Measurements from ENCODE around the gene LHFPL6. TPM values are rescaled to one million over a fixed set of nuclear protein-coding genes. Genes with fewer than 3 reads are reported as not detected.

The LHFPL6 gene
- total and polyA plus RNA-seq, 2 experiments from 2014 or later, result 7.8 to 9.5 TPM

- H3K27me3 ChIP-seq (ENCODE audit: insufficient read depth), result no peaks in the 10 kb centered on the region
- H3F3A ChIP-seq (replicated peaks; ENCODE audit: low read depth), result no peaks in the 10 kb centered on the region
- Mint-ChIP-seq H3K27ac (no peak overlapping the region), H3K36me3 (ENCODE audit: low read depth) (peaks cover 11% of the 10 kb centered on the region), H3K27me3 (ENCODE audit: insufficient read depth, low read depth, poor library complexity) (no peaks in the 10 kb centered on the region), H3K4me1 (no peaks in the 10 kb centered on the region), H3K4me3 (no peak overlapping the region), H3K9me3 (peaks cover 14% of the 10 kb centered on the region)
- no peak overlapping the region for H2AFZ ChIP-seq
- no peak for TF ChIP-seq NANOG (IDR thresholded peaks at IDR 0.05; ENCODE audit: borderline replicate concordance)
- TF ChIP-seq EZH2 (IDR thresholded peaks at IDR 0.05; ENCODE audit: low read depth, unreplicated experiment), result no peak
- H3K9me2 ChIP-seq (ENCODE audit: insufficient read depth), result peaks cover 14% of the 10 kb centered on the region; the same call in 1 of the 2 replicates
- H3K4me3 ChIP-seq, result no peak overlapping the region
- no peaks in the 10 kb centered on the region for H4K20me1 ChIP-seq (replicated peaks; ENCODE audit: insufficient read depth)
- H3K27ac ChIP-seq (ENCODE audit: low read depth), result no peak overlapping the region
- ATAC-seq, result no peak
- H3K36me3 ChIP-seq (ENCODE audit: insufficient read depth), result peaks cover under 1% of the 10 kb centered on the region; the same call in 1 of the 2 replicates
- no peak for DNase-seq (ENCODE audit: low spot score)
- H3K79me2 ChIP-seq (replicated peaks; ENCODE audit: insufficient read depth), result no peaks in the 10 kb centered on the region
- H3K4me2 ChIP-seq, result no peak overlapping the region
- no peaks in the 10 kb centered on the region for H3K4me1 ChIP-seq (ENCODE audit: insufficient read depth)
Measured at GRCh38 chr13:39444866-39445265, 158.1 kb downstream of the LHFPL6 start.

GRCh38 chr13:39433651-39434050 lies 169.3 kb downstream of the LHFPL6 start:
- Histone ChIP-seq H3K4me3 (no peak overlapping the region), H3F3A (replicated peaks; ENCODE audit: low read depth) (0 out of 2 replicates have a peak, but pooled peaks cover 3% of the 10 kb centered on the region), H3K27ac (ENCODE audit: low read depth) (no peak overlapping the region), H3K4me1 (ENCODE audit: insufficient read depth) (no peaks in the 10 kb centered on the region), H2AFZ (no peak overlapping the region), H3K4me2 (no peak overlapping the region), H3K36me3 (ENCODE audit: insufficient read depth) (peaks cover 16% of the 10 kb centered on the region), H4K20me1 (replicated peaks; ENCODE audit: insufficient read depth) (no peaks in the 10 kb centered on the region), H3K27me3 (ENCODE audit: insufficient read depth) (no peaks in the 10 kb centered on the region), H3K79me2 (replicated peaks; ENCODE audit: insufficient read depth) (no peaks in the 10 kb centered on the region), H3K9me2 (ENCODE audit: insufficient read depth) (0 out of 2 replicates have a peak, but pooled peaks cover 3% of the 10 kb centered on the region)
- Mint-ChIP-seq H3K9me3 (peaks cover 45% of the 10 kb centered on the region), H3K27me3 (ENCODE audit: insufficient read depth, low read depth, poor library complexity) (peaks cover 10% of the 10 kb centered on the region), H3K4me1 (peaks cover 7% of the 10 kb centered on the region), H3K27ac (no peak overlapping the region), H3K4me3 (no peak overlapping the region), H3K36me3 (ENCODE audit: low read depth) (peaks cover 43% of the 10 kb centered on the region)
- no peak for DNase-seq (ENCODE audit: low spot score)
- ATAC-seq, result no peak
- TF ChIP-seq POLR2AphosphoS5 (IDR thresholded peaks at IDR 0.05; ENCODE audit: low read depth) (no peak), ZNF114 (CRISPR knock-in tag; IDR thresholded peaks at IDR 0.05) (no peak), EZH2 (IDR thresholded peaks at IDR 0.05; ENCODE audit: low read depth, unreplicated experiment) (no peak), ZNF462 (CRISPR knock-in tag; IDR thresholded peaks at IDR 0.05) (no peak), CTCF (conservative IDR thresholded peaks at IDR 0.05; ENCODE audit: low read depth in 2 of 2) (no peak), ZNF331 (CRISPR knock-in tag; IDR thresholded peaks at IDR 0.05; ENCODE audit: low read depth) (no peak), STAT1 (IDR thresholded peaks at IDR 0.05; ENCODE audit: unreplicated experiment) (no peak), CREB1 (CRISPR knock-in tag; IDR thresholded peaks at IDR 0.05; ENCODE audit: low read depth) (no peak), JUNB (IDR thresholded peaks at IDR 0.05; ENCODE audit: unreplicated experiment) (no peak), ETS1 (IDR thresholded peaks at IDR 0.05) (no peak), EZH2phosphoT487 (IDR thresholded peaks at IDR 0.05; ENCODE audit: unreplicated experiment) (no peak), NANOG (IDR thresholded peaks at IDR 0.05; ENCODE audit: borderline replicate concordance) (no peak)

Data from GM23338 (cell line).